Measurements from ENCODE around the gene CD99. TPM values are rescaled to one million over a fixed set of nuclear protein-coding genes. Genes with fewer than 3 reads are reported as not detected.

Gene CD99
- total and polyA plus RNA-seq, 8 donors, result 72.9 to 220 (median 128) TPM

GRCh38 chrX:2711441-2711840, 20.3 kb downstream of the CD99 start:
- intact Hi-C loops (cut with DNase I; ENCODE audit: low total_unique reads), result no loop called here
- H3K4me1 ChIP-seq, result peaks cover 24 to 49% (median 41%) of the 10 kb centered on the region in 4 donors

GRCh38 chrX:2712428-2712827, 21.3 kb downstream of the CD99 start:
- Histone ChIP-seq H3K4me3 (no peak overlapping the region), H3K4me1 (peaks cover 22 to 39% (median 31%) of the 10 kb centered on the region in 4 donors), H3K9me3 (no peaks in the 10 kb centered on the region), H3K36me3 (peaks cover 9 to 53% (median 48%) of the 10 kb centered on the region in 4 donors), H3K27me3 (no peaks in the 10 kb centered on the region), H3K27ac (no peak overlapping the region)
- WGBS, 5 donors, result 90 to 96% (median 92%) methylated on average over 9 of the region's 9 CpGs
- DNase-seq, result no peak
- TF ChIP-seq EP300 (IDR thresholded peaks at IDR 0.05) (no peak), POLR2A (IDR thresholded peaks at IDR 0.05) (no peak), CTCF (IDR thresholded peaks at IDR 0.05) (no peak), POLR2AphosphoS5 (IDR thresholded peaks at IDR 0.05) (no peak)
- intact Hi-C loops (cut with DNase I; ENCODE audit: low total_unique reads), result no loop called here

More at GRCh38 chrX:2711441-2711840, 20.3 kb downstream of the CD99 start:
- DNase-seq, result no peak
- no peaks in the 10 kb centered on the region for H3K27me3 ChIP-seq
- H3K36me3 ChIP-seq, result peaks cover 9 to 43% (median 38%) of the 10 kb centered on the region in 4 donors
- no peak overlapping the region for H3K4me3 ChIP-seq
- no peak overlapping the region for H3K27ac ChIP-seq
- 94 to 98% (median 96%) methylated on average over 2 of the region's 2 CpGs for WGBS, 5 donors
- no peaks in the 10 kb centered on the region for H3K9me3 ChIP-seq
- no peak for TF ChIP-seq POLR2A (IDR thresholded peaks at IDR 0.05)
- no peak for TF ChIP-seq EP300 (IDR thresholded peaks at IDR 0.05)
- TF ChIP-seq CTCF (IDR thresholded peaks at IDR 0.05), result no peak
- TF ChIP-seq POLR2AphosphoS5 (IDR thresholded peaks at IDR 0.05), result no peak

GRCh38 chrX:2712890-2713840, 22.1 kb downstream of the CD99 start:
- Histone ChIP-seq H3K36me3 (peaks cover 16 to 60% (median 55%) of the 10 kb centered on the region in 4 donors), H3K27ac (no peak overlapping the region), H3K4me3 (no peak overlapping the region), H3K9me3 (no peaks in the 10 kb centered on the region), H3K27me3 (no peaks in the 10 kb centered on the region), H3K4me1 (peaks cover 14 to 32% (median 23%) of the 10 kb centered on the region in 4 donors)
- intact Hi-C loops (cut with DNase I; ENCODE audit: low total_unique reads), result no loop called here
- 76 to 88% (median 86%) methylated on average over 13 of the region's 13 CpGs for WGBS, 5 donors
- DNase-seq, result no peak
- TF ChIP-seq CTCF (IDR thresholded peaks at IDR 0.05) (no peak), POLR2AphosphoS5 (IDR thresholded peaks at IDR 0.05) (no peak), POLR2A (IDR thresholded peaks at IDR 0.05) (no peak), EP300 (IDR thresholded peaks at IDR 0.05) (no peak)

- Histone ChIP-seq H3K36me3 (peaks cover 30 to 74% (median 69%) of the 10 kb centered on the region in 4 donors), H3K4me1 (peaks cover 7 to 18% (median 11%) of the 10 kb centered on the region in 4 donors), H3K27me3 (no peaks in the 10 kb centered on the region), H3K27ac (no peak overlapping the region), H3K4me3 (no peak overlapping the region), H3K9me3 (no peaks in the 10 kb centered on the region)
- TF ChIP-seq POLR2AphosphoS5 (IDR thresholded peaks at IDR 0.05) (no peak), POLR2A (IDR thresholded peaks at IDR 0.05) (no peak), CTCF (IDR thresholded peaks at IDR 0.05) (no peak), EP300 (IDR thresholded peaks at IDR 0.05) (no peak)
- intact Hi-C loops (cut with DNase I; ENCODE audit: low total_unique reads), result no loop called here
- 70 to 94% (median 84%) methylated on average over 6 of the region's 6 CpGs for WGBS, 5 donors
- DNase-seq, result no peak
Observed at GRCh38 chrX:2714551-2714950, 23.5 kb downstream of the CD99 start.
